ENCODE measurements around the gene NPB.
A peak's percentile ranks its signal among the peaks of the same experiment; 100 is the strongest.

The NPB gene

DNA sequence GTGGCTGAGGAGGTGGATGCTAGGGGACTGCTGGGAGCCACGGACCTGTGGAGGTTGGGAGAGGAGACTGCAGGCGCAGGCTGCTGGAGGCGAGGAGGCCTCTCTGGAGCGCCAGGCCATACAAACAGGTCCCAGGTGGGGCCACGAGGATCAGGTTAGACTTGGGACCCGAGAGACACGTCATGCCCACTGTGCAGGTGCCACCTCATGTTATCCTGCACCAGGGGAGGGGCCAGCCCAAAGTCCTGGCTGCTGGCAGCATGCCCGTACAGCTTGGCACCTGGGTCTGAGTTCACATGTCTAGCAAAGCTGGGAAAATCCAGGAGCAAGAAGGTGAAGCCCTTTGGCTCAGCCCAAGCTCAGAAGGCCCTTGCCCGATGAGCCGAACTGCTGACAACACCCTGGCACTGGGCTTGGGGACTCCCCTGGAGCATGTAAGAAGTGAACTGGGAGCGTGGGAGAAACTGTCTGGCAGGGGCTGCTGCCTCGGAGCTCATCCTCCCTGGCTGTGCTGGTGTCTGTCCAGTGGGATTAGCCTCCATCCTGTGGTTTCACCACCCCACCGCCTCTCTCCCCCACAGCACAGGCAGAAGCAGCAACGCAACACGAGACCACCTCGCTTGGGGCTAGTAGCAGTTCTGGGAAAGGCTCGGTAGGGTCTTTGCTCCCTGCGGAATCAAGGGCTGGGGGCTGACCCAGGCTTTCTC is 36.2 kb upstream of the NPB start:
- Histone ChIP-seq H3K36me3 (ENCODE audit: insufficient read depth, low read length) (peaks cover 21% of the 10 kb centered on the region), H3K4me1 (ENCODE audit: insufficient read depth, low read length) (peaks cover 34% of the 10 kb centered on the region), H3K9ac (ENCODE audit: low read length) (no peak overlapping the region), H3K4me3 (ENCODE audit: low read depth in 1 of 2, low read length in 2 of 2) (no peak overlapping the region), H3K27ac (ENCODE audit: low read depth, low read length) (no peak overlapping the region), H3K27me3 (ENCODE audit: control insufficient read depth in 1 of 2, insufficient read depth in 2 of 2, low read length in 2 of 2) (no peaks in the 10 kb centered on the region), H3K9me3 (ENCODE audit: low read length) (no peaks in the 10 kb centered on the region)

GRCh38 chr17:81866440-81867169 is 35.4 kb upstream of the NPB start:
- H3K36me3 ChIP-seq (ENCODE audit: insufficient read depth, low read length) = peaks cover 21% of the 10 kb centered on the region
- peak overlapping the region; percentile 27 for H3K27ac ChIP-seq (ENCODE audit: low read depth, low read length)
- H3K27me3 ChIP-seq (ENCODE audit: control insufficient read depth in 1 of 2, insufficient read depth in 2 of 2, low read length in 2 of 2) = no peaks in the 10 kb centered on the region
- no peak overlapping the region for H3K4me3 ChIP-seq (ENCODE audit: low read depth in 1 of 2, low read length in 2 of 2)
- no peak overlapping the region for H3K9ac ChIP-seq (ENCODE audit: low read length)
- H3K9me3 ChIP-seq (ENCODE audit: low read length) = no peaks in the 10 kb centered on the region
- H3K4me1 ChIP-seq (ENCODE audit: insufficient read depth, low read length) = peaks cover 34% of the 10 kb centered on the region

GRCh38 chr17:81867170-81867990 is 34.7 kb upstream of the NPB start:
- Histone ChIP-seq H3K36me3 (ENCODE audit: insufficient read depth, low read length) (peaks cover 21% of the 10 kb centered on the region), H3K9ac (ENCODE audit: low read length) (no peak overlapping the region), H3K4me1 (ENCODE audit: insufficient read depth, low read length) (peaks cover 32% of the 10 kb centered on the region), H3K27me3 (ENCODE audit: control insufficient read depth in 1 of 2, insufficient read depth in 2 of 2, low read length in 2 of 2) (no peaks in the 10 kb centered on the region), H3K4me3 (ENCODE audit: low read depth in 1 of 2, low read length in 2 of 2) (no peak overlapping the region), H3K27ac (ENCODE audit: low read depth, low read length) (peak overlapping the region; percentile 27), H3K9me3 (ENCODE audit: low read length) (no peaks in the 10 kb centered on the region)

DNA sequence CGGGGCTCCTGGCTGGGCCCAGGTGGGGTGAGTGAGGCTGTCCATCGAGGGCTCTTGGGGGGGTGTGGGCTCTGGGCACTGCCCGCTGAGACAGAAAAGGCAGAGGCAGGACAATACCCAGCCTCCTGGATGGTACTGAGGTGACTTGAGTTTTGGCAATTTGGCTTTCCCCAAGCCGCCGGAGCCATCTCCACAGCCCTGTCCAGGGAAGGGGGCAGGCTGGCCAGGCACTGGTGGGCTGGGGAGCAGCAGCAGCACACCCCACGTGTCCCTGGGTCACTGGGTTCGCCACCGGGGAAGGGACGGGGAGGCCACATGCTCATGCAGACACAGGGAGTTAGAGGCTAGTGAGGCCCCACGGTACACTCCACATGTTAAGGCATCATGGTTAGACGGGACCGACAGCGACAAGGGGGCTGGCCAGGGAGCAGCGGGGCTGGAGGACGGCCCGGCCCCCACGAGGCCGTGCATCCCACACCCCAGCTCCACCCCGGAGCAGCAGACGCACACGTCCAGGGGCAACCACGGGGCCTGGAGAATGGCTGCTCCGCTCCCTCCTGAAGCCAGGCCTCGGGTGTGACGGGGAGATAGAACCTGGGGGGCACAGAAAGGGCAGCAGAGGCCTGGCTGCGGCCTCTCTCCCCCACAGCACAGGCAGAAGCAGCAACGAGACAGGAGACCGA is 33.9 kb upstream of the NPB start:
- Histone ChIP-seq H3K36me3 (ENCODE audit: insufficient read depth, low read length) (peaks cover 15% of the 10 kb centered on the region), H3K4me1 (ENCODE audit: insufficient read depth, low read length) (peaks cover 35% of the 10 kb centered on the region), H3K4me3 (ENCODE audit: low read depth in 1 of 2, low read length in 2 of 2) (no peak overlapping the region), H3K9ac (ENCODE audit: low read length) (no peak overlapping the region), H3K9me3 (ENCODE audit: low read length) (no peaks in the 10 kb centered on the region), H3K27me3 (ENCODE audit: control insufficient read depth in 1 of 2, insufficient read depth in 2 of 2, low read length in 2 of 2) (no peaks in the 10 kb centered on the region), H3K27ac (ENCODE audit: low read depth, low read length) (peak overlapping the region; percentile 27)

GRCh38 chr17:81868674-81869220 is 33.3 kb upstream of the NPB start:
- Histone ChIP-seq H3K27ac (ENCODE audit: low read depth, low read length) (peak overlapping the region; percentile 70), H3K4me3 (ENCODE audit: low read depth in 1 of 2, low read length in 2 of 2) (no peak overlapping the region)

DNA sequence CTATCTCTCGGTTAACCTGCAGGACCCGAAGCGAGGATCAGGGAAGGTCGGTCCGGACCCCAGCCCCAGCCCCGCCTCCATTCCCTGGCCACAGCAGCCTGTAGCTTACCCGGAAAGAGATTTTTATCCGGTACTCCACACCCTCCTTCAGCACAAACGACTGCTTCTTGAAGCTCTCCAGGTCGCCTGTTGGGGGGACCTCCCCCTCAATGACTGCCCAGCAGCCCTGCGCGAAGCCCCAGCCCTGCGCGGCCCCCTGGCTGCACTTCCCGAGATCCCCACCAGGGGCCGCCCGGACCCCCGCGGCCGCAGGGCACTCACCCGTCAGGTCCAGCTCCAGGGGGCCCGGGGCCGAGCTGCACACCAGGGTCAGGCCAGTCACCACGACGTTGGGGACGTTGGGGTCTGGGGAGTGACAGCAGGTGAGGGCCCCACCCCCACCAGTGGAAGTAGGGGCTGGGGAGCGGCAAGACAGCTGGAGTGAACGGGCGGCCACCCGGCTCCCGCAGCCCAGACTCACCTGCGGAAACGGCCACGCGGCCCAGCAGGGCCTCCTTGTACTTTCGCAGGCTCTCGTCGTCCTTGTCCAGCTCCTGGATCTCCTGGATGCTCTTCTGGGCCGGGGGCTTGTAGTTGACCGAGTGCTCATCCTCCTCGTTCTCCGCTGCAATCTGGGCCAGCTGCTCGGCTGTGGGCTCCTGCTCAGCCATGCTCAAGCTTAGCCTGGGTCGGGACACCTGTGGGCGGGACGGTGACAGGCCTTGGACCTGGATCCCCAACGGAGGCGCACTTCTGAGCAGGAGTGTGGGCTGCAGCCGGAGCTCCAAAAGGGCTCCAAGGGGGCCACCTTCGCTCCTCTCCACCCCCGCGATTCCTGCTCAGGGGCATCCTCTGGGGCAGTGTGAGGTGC is 32.6 kb upstream of the NPB start:
- peak overlapping the region; percentile 34 to 91 for H3K4me3 ChIP-seq (ENCODE audit: low read depth in 1 of 2, low read length in 2 of 2)
- H3K27ac ChIP-seq (ENCODE audit: low read depth, low read length) = peak overlapping the region; percentile 70
- no peaks in the 10 kb centered on the region for H3K9me3 ChIP-seq (ENCODE audit: low read length)
- H3K27me3 ChIP-seq (ENCODE audit: control insufficient read depth in 1 of 2, insufficient read depth in 2 of 2, low read length in 2 of 2) = no peaks in the 10 kb centered on the region
- peaks cover 30% of the 10 kb centered on the region for H3K4me1 ChIP-seq (ENCODE audit: insufficient read depth, low read length)
- H3K9ac ChIP-seq (ENCODE audit: low read length) = peak overlapping the region; percentile 94
- peaks cover 14% of the 10 kb centered on the region for H3K36me3 ChIP-seq (ENCODE audit: insufficient read depth, low read length)

More at GRCh38 chr17:81868674-81869220, 33.3 kb upstream of the NPB start:
- Histone ChIP-seq H3K36me3 (ENCODE audit: insufficient read depth, low read length) (peaks cover 14% of the 10 kb centered on the region), H3K27me3 (ENCODE audit: control insufficient read depth in 1 of 2, insufficient read depth in 2 of 2, low read length in 2 of 2) (no peaks in the 10 kb centered on the region), H3K9ac (ENCODE audit: low read length) (no peak overlapping the region), H3K4me1 (ENCODE audit: insufficient read depth, low read length) (peaks cover 30% of the 10 kb centered on the region), H3K9me3 (ENCODE audit: low read length) (no peaks in the 10 kb centered on the region)

DNA sequence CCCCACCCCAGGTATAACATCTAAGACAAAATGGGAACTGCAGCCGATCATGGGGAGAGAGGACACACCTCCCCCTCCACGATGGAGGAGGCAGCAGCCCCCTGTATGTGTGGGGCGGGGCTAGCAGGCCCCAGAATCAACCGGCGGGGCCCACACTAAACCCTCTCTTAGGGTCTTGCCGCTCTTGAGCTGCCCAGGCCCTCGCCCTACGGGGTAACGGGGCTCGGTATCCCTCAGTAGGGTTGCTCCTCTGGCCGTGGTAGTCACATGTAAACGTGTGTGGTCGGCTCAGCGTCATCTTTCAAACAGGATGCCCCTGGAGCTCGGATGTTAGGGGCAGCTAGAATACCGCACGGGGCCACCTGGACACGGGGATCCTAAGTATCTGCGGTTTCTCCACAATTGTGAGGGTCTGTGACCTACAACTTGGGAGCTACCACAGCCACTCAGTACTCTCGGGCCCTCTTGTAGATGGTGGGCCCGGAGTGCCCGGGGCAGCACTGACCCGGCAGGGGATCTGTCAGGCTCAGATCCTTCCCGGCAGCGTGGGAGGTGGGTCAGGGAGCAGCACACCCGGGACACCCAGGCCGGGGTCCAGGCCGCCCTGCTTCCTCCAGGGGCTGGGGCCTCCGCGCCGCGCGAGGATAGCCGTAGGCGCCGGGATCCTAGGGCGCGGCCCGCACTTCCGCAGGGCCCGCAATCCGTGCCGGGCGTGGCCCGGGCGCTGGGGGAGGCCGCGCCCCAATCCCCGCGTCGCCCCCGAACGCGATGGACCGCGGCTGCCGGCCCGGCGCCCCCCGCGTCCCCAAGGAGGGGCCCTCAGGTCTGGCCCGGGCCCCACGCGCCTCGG is 31.7 kb upstream of the NPB start:
- Histone ChIP-seq H3K9me3 (ENCODE audit: low read length) (no peaks in the 10 kb centered on the region), H3K36me3 (ENCODE audit: insufficient read depth, low read length) (peaks cover 14% of the 10 kb centered on the region), H3K27ac (ENCODE audit: low read depth, low read length) (peak overlapping the region; percentile 70), H3K4me1 (ENCODE audit: insufficient read depth, low read length) (peaks cover 30% of the 10 kb centered on the region), H3K9ac (ENCODE audit: low read length) (peak overlapping the region; percentile 94), H3K27me3 (ENCODE audit: control insufficient read depth in 1 of 2, insufficient read depth in 2 of 2, low read length in 2 of 2) (no peaks in the 10 kb centered on the region), H3K4me3 (ENCODE audit: low read depth in 1 of 2, low read length in 2 of 2) (peak overlapping the region; percentile 34 to 91)

GRCh38 chr17:81870981-81871386 is 31.1 kb upstream of the NPB start, which contains the start of gene ARHGDIA:
Gene ARHGDIA (minus strand): TSS chr17:81871337. CDS start chr17:81869930, 1,407 bp downstream.
- H3K27ac ChIP-seq (ENCODE audit: low read depth, low read length) = peak within 1 kb of the TSS; percentile 100
- H3K9ac ChIP-seq (ENCODE audit: low read length) = peak within 1 kb of the TSS; percentile 94
- H3K36me3 ChIP-seq (ENCODE audit: insufficient read depth, low read length) = peaks cover 14% of the 10 kb centered on the region
- H3K9me3 ChIP-seq (ENCODE audit: low read length) = no peaks in the 10 kb centered on the region
- peak within 1 kb of the TSS; percentile 91 for H3K4me3 ChIP-seq (ENCODE audit: low read depth in 1 of 2, low read length in 2 of 2)
- H3K4me1 ChIP-seq (ENCODE audit: insufficient read depth, low read length) = peaks cover 30% of the 10 kb centered on the region
- H3K27me3 ChIP-seq (ENCODE audit: control insufficient read depth in 1 of 2, insufficient read depth in 2 of 2, low read length in 2 of 2) = no peaks in the 10 kb centered on the region

DNA sequence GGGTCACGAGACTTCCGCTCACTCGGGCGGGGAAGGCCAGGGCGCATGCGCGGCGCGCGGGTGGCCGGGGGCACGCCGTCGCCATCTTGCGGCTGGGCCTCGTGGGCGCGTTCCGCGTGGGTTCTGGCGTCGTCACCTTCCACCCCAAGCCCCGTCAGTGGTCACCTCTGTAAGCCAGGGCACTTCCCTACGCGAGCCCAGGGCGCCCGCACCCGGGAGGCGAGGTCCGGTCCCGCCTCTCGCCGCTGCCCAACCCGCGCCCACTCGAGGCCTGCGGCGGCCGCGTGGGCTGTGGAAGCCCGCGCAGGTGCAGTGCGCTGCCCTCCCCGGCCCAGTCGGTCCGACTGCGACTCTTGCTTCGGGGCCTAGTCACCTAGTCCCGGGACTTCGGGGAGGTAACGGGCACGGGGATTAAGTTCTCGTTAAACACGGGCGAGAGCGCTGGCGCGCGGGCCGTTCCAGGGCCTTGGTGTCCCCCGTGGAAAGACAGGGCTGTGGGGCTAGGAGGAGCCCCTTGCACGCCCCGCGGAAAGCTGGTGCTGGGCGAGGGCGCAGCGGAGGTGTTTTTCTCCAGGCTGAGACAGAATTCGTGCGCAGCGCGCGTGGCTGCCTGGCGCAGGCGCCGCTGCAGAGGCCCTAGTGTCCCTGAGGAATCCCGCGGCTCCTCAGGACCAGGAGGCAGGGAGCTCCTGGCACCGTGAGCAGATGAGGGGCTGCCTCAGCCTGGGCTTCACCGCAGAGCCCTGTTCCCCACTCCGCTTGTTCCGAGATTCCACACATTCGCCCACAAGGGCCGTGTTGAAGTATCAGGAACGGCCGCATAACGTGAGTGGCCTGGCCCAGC is 30.4 kb upstream of the NPB start:
- peak overlapping the region; percentile 91 for H3K4me3 ChIP-seq (ENCODE audit: low read depth in 1 of 2, low read length in 2 of 2)
- H3K27me3 ChIP-seq (ENCODE audit: control insufficient read depth in 1 of 2, insufficient read depth in 2 of 2, low read length in 2 of 2) = no peaks in the 10 kb centered on the region
- peaks cover 30% of the 10 kb centered on the region for H3K4me1 ChIP-seq (ENCODE audit: insufficient read depth, low read length)
- H3K27ac ChIP-seq (ENCODE audit: low read depth, low read length) = peak overlapping the region; percentile 100
- H3K9me3 ChIP-seq (ENCODE audit: low read length) = no peaks in the 10 kb centered on the region
- H3K36me3 ChIP-seq (ENCODE audit: insufficient read depth, low read length) = peaks cover 14% of the 10 kb centered on the region
- H3K9ac ChIP-seq (ENCODE audit: low read length) = peak overlapping the region; percentile 68
